ENCODE results near the gene TARS1.

The TARS1 gene

DNA sequence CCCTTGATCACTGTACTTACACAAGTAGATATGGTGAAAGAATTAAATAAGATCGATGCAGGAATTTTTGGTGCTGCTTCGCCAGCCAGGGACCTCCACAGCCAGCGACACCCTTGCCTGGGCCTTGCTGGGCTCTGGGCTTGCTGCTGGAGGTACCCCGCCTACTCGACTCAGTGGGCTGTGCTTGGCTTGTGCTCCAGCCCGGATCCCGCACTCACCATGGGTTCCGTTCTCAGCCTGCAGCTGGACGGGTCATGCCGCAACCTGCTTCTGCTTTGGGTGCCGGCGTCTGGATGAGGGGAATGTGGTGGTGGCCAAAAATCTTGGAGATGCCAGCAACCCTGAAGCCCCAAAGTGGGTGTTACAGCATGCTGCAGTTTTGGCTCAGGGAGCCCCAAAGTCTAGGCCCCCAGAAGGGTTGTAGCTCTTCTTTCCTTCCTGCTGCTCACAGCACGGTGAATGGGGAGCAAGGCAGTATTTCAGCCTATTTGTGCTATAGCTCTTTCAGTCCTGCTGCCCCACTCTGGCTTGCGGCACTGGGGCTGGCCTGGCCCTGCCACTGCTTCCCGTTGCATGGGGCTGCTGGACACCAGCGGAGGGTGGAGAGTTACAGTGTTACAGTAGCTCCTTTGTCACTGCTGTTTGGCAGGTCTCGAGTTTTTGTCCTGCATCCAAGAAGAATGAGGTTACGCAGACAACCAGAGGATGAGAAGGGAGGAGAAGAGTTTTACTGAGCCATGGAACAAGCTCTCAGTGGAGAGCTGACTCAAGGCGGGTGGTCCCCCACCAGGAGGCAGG lies 48.0 kb downstream of the TARS1 start:
- TF ChIP-seq, protein P1, sequence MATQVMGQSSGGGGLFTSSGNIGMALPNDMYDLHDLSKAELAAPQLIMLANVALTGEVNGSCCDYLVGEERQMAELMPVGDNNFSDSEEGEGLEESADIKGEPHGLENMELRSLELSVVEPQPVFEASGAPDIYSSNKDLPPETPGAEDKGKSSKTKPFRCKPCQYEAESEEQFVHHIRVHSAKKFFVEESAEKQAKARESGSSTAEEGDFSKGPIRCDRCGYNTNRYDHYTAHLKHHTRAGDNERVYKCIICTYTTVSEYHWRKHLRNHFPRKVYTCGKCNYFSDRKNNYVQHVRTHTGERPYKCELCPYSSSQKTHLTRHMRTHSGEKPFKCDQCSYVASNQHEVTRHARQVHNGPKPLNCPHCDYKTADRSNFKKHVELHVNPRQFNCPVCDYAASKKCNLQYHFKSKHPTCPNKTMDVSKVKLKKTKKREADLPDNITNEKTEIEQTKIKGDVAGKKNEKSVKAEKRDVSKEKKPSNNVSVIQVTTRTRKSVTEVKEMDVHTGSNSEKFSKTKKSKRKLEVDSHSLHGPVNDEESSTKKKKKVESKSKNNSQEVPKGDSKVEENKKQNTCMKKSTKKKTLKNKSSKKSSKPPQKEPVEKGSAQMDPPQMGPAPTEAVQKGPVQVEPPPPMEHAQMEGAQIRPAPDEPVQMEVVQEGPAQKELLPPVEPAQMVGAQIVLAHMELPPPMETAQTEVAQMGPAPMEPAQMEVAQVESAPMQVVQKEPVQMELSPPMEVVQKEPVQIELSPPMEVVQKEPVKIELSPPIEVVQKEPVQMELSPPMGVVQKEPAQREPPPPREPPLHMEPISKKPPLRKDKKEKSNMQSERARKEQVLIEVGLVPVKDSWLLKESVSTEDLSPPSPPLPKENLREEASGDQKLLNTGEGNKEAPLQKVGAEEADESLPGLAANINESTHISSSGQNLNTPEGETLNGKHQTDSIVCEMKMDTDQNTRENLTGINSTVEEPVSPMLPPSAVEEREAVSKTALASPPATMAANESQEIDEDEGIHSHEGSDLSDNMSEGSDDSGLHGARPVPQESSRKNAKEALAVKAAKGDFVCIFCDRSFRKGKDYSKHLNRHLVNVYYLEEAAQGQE (IDR thresholded peaks at IDR 0.05; ENCODE audit: insufficient read depth in 1 of 2, low read depth in 2 of 2, low read length in 2 of 2) = no peak
- TF ChIP-seq FOXP2 (optimal IDR thresholded peaks at IDR 0.05; ENCODE audit: borderline replicate concordance, extremely low read depth, extremely low read length, insufficient read depth) (no peak), SIN3A (IDR thresholded peaks at IDR 0.05; ENCODE audit: borderline replicate concordance, insufficient read depth, low read length) (no peak), POLR2AphosphoS5 (IDR thresholded peaks at IDR 0.05; ENCODE audit: low read depth, low read length) (no peak), TAF1 (IDR thresholded peaks at IDR 0.05; ENCODE audit: borderline replicate concordance, insufficient read depth, low read length) (no peak)

DNA sequence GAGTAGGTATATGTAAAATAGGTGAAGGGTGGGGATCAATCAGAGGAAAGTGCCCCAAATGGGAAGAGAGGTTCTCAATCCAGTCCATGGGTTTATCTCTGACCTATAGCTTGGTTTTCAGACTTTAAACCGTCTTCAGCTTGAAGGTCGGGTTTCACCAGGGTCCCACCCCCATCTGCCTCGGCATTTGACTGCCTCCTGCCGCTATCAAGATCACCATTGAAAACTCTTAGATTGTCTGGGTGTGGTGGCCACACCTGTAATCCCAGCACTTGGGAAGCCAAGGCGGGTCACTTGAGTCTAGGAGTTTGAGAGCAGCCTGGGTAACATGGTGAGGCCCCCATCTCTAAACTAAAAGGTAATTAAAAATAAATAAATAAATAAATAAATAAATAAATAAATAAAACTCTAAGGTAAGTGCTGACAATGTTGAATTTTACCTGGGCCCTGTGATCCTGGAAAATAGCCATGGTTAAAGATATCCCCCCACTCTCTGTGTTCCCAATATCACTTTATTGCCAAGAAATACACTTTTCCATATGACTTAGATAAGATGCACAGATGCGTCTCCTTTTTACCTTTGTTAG lies 48.8 kb downstream of the TARS1 start:
- TF ChIP-seq, protein P1 (IDR thresholded peaks at IDR 0.05; ENCODE audit: insufficient read depth in 1 of 2, low read depth in 2 of 2, low read length in 2 of 2) = no peak
- TF ChIP-seq FOXP2 (optimal IDR thresholded peaks at IDR 0.05; ENCODE audit: borderline replicate concordance, extremely low read depth, extremely low read length, insufficient read depth) = no peak
- TF ChIP-seq TAF1 (IDR thresholded peaks at IDR 0.05; ENCODE audit: borderline replicate concordance, insufficient read depth, low read length) = no peak
- no peak for TF ChIP-seq POLR2AphosphoS5 (IDR thresholded peaks at IDR 0.05; ENCODE audit: low read depth, low read length)
- TF ChIP-seq SIN3A (IDR thresholded peaks at IDR 0.05; ENCODE audit: borderline replicate concordance, insufficient read depth, low read length) = no peak

DNA sequence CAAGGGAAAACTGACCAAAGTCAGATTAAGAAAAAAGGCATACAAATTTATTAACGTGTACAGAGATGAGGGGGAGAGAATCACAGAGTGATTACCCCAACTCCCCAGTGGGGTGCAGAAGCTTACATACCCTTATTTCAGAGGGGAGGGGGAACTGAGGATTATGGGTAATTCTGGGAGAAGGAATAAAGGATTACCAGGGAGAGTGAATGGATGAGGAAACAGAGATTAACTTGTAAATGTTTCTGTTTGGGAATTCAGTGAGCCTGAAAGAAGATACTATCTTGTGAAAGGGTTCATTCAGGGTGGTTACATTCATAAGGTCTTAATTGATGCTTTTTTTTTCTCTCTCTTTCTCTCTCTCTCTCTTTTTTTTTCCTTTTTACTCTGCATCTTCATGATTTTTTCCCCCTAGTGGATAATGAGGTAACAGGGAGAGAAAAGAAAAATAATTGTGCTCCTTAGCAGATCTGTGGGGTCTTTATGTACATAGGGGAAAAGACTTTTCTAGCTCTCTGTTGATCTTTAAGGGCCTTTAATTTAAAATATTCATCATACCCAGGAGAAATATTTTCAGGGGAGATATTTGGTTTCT lies 49.4 kb downstream of the TARS1 start:
- TF ChIP-seq, protein P1 (IDR thresholded peaks at IDR 0.05; ENCODE audit: insufficient read depth in 1 of 2, low read depth in 2 of 2, low read length in 2 of 2) = no peak
- TF ChIP-seq SIN3A (IDR thresholded peaks at IDR 0.05; ENCODE audit: borderline replicate concordance, insufficient read depth, low read length) = no peak
- TF ChIP-seq TAF1 (IDR thresholded peaks at IDR 0.05; ENCODE audit: borderline replicate concordance, insufficient read depth, low read length) = no peak
- no peak for TF ChIP-seq FOXP2 (optimal IDR thresholded peaks at IDR 0.05; ENCODE audit: borderline replicate concordance, extremely low read depth, extremely low read length, insufficient read depth)
- TF ChIP-seq POLR2AphosphoS5 (IDR thresholded peaks at IDR 0.05; ENCODE audit: low read depth, low read length) = no peak

DNA sequence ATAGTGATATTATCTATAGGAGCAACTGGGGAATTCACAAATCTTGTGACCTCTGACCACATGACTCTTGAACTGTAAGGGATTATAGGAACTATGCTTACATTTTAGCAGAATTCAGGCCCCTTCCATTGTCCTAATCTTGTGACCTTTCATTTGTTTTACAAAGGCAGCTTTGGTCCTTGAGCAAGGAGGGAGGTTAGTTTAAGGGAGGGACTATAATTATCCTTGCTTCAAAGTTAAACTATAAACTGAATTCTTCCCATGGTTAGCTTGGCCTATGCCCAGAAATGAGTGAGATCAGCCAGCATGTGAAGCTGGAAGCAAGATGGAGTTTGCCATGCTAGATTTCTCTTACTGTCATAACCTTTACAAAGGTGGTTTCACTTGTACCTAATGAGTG lies 51.2 kb downstream of the TARS1 start:
- TF ChIP-seq SIN3A (IDR thresholded peaks at IDR 0.05; ENCODE audit: borderline replicate concordance, insufficient read depth, low read length) (no peak), POLR2AphosphoS5 (IDR thresholded peaks at IDR 0.05; ENCODE audit: low read depth, low read length) (no peak), FOXP2 (optimal IDR thresholded peaks at IDR 0.05; ENCODE audit: borderline replicate concordance, extremely low read depth, extremely low read length, insufficient read depth) (no peak), TAF1 (IDR thresholded peaks at IDR 0.05; ENCODE audit: borderline replicate concordance, insufficient read depth, low read length) (no peak)
- TF ChIP-seq, protein P1 (IDR thresholded peaks at IDR 0.05; ENCODE audit: insufficient read depth in 1 of 2, low read depth in 2 of 2, low read length in 2 of 2) = no peak
